ENCODE data around the gene HOXA9.
A peak's percentile ranks its signal among the peaks of the same experiment; 100 is the strongest.

HOXA9 gene

GRCh38 chr7:27212497-27213432, 47.4 kb upstream of the HOXA9 start:
- ATAC-seq = peak; percentile 24; the same call in 2 of the 3 replicates
- TF ChIP-seq POU6F1 (CRISPR knock-in tag; IDR thresholded peaks at IDR 0.05; ENCODE audit: borderline replicate concordance, low read depth) = no peak
- TF ChIP-seq OSR1 (CRISPR knock-in tag; IDR thresholded peaks at IDR 0.05) = no peak
- TF ChIP-seq RARB (CRISPR knock-in tag; IDR thresholded peaks at IDR 0.05) = no peak
- TF ChIP-seq SNAI2 (CRISPR knock-in tag; IDR thresholded peaks at IDR 0.05) = no peak
- TF ChIP-seq ZFP3 (CRISPR knock-in tag; IDR thresholded peaks at IDR 0.05) = no peak
- TF ChIP-seq ZNF565 (CRISPR knock-in tag; conservative IDR thresholded peaks at IDR 0.05; ENCODE audit: low read depth) = no peak
- TF ChIP-seq CREB5 (CRISPR knock-in tag; IDR thresholded peaks at IDR 0.05; ENCODE audit: low read depth) = no peak
- TF ChIP-seq ZNF70 (CRISPR knock-in tag; IDR thresholded peaks at IDR 0.05) = no peak
- TF ChIP-seq TOX (CRISPR knock-in tag; IDR thresholded peaks at IDR 0.05; ENCODE audit: borderline replicate concordance) = no peak
- TF ChIP-seq TSHZ2 (CRISPR knock-in tag; IDR thresholded peaks at IDR 0.05) = no peak
- no peak for TF ChIP-seq GLIS3 (CRISPR knock-in tag; IDR thresholded peaks at IDR 0.05)
- TF ChIP-seq ZC3H10 (CRISPR knock-in tag; IDR thresholded peaks at IDR 0.05) = no peak

GRCh38 chr7:27211764-27212204, 46.4 kb upstream of the HOXA9 start:
- TF ChIP-seq ZNF565 (CRISPR knock-in tag; conservative IDR thresholded peaks at IDR 0.05; ENCODE audit: low read depth) = no peak
- no peak for ATAC-seq

GRCh38 chr7:27211084-27211446, 45.7 kb upstream of the HOXA9 start:
- no peak for ATAC-seq
- TF ChIP-seq ZNF8 (CRISPR knock-in tag; IDR thresholded peaks at IDR 0.05) (no peak), ZNF70 (CRISPR knock-in tag; IDR thresholded peaks at IDR 0.05) (no peak), CREB5 (CRISPR knock-in tag; IDR thresholded peaks at IDR 0.05; ENCODE audit: low read depth) (no peak), ZNF565 (CRISPR knock-in tag; conservative IDR thresholded peaks at IDR 0.05; ENCODE audit: low read depth) (no peak), TOX (CRISPR knock-in tag; IDR thresholded peaks at IDR 0.05; ENCODE audit: borderline replicate concordance) (no peak), CSRNP3 (CRISPR knock-in tag; IDR thresholded peaks at IDR 0.05) (no peak), POU6F1 (CRISPR knock-in tag; IDR thresholded peaks at IDR 0.05; ENCODE audit: borderline replicate concordance, low read depth) (no peak), TCF4 (CRISPR knock-in tag; IDR thresholded peaks at IDR 0.05; ENCODE audit: borderline replicate concordance) (no peak), CSDC2 (CRISPR knock-in tag; IDR thresholded peaks at IDR 0.05) (no peak)
